Measurements from ENCODE around the gene PNPLA7. TPM values are rescaled to one million over a fixed set of nuclear protein-coding genes. Genes with fewer than 3 reads are reported as not detected.

The PNPLA7 gene
- total and polyA plus RNA-seq, 2 of the 13 experiments (the other 11 are each of a cell fraction or from before 2014, with no cell fraction given), result 0.42 to 1.5 TPM

DNA sequence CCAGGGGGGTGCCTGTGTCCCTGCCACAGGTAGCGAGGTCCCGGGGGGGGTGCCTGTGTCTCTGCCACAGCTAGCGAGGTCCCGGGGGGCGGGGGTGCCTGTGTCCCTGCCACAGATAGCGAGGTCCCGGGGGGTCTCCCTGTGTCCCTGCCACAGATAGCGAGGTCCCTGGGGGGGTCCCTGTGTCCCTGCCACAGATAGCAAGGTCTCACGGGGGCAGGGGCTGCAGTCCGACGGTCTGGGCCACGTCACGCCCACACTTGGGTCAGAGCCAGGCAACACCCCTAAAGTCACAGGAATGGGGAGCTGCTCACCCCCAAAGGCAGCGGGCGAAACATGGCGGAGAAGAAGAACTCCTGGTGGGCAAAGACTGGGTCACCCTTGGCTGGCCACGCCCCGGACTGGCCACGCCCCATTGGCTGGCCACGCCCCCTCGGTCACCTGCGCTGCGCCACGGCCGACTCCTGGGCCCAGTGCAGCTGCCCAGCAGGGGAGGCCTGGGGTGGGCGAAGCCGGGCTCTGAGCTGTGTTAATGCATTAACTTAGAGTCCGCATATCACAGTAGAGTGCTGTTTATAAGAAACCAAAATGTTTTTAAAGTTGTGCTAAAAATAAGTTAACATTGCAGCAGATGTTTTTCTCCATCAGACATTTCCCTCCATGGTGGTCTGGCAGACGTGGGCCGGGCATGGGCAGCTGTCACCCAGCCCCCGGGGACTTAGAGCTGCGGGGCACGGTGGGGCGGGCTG lies 120.1 kb downstream of the PNPLA7 start (continued):
- TF ChIP-seq, protein P1, sequence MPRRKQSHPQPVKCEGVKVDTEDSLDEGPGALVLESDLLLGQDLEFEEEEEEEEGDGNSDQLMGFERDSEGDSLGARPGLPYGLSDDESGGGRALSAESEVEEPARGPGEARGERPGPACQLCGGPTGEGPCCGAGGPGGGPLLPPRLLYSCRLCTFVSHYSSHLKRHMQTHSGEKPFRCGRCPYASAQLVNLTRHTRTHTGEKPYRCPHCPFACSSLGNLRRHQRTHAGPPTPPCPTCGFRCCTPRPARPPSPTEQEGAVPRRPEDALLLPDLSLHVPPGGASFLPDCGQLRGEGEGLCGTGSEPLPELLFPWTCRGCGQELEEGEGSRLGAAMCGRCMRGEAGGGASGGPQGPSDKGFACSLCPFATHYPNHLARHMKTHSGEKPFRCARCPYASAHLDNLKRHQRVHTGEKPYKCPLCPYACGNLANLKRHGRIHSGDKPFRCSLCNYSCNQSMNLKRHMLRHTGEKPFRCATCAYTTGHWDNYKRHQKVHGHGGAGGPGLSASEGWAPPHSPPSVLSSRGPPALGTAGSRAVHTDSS (CRISPR knock-in tag; conservative IDR thresholded peaks at IDR 0.05), result no peak
- TF ChIP-seq, protein P2, sequence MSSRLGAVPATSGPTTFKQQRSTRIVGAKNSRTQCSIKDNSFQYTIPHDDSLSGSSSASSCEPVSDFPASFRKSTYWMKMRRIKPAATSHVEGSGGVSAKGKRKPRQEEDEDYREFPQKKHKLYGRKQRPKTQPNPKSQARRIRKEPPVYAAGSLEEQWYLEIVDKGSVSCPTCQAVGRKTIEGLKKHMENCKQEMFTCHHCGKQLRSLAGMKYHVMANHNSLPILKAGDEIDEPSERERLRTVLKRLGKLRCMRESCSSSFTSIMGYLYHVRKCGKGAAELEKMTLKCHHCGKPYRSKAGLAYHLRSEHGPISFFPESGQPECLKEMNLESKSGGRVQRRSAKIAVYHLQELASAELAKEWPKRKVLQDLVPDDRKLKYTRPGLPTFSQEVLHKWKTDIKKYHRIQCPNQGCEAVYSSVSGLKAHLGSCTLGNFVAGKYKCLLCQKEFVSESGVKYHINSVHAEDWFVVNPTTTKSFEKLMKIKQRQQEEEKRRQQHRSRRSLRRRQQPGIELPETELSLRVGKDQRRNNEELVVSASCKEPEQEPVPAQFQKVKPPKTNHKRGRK (CRISPR knock-in tag; IDR thresholded peaks at IDR 0.05), result no peak
- TF ChIP-seq MEF2D (CRISPR knock-in tag; IDR thresholded peaks at IDR 0.05) (no peak), MIXL1 (CRISPR knock-in tag; IDR thresholded peaks at IDR 0.05) (no peak), ZFP62 (CRISPR knock-in tag; IDR thresholded peaks at IDR 0.05) (no peak), GABPB1 (CRISPR knock-in tag; IDR thresholded peaks at IDR 0.05) (0 out of 2 replicates have a peak, but pooled peaks have one; percentile 24), KDM2A (CRISPR knock-in tag; IDR thresholded peaks at IDR 0.05; ENCODE audit: borderline replicate concordance, low read depth) (0 out of 2 replicates have a peak, but pooled peaks have one; percentile 15), POLR2G (IDR thresholded peaks at IDR 0.05; ENCODE audit: low read depth, low read length) (peak; percentile 1; the same call in 1 of the 2 replicates), ZKSCAN5 (CRISPR knock-in tag; IDR thresholded peaks at IDR 0.05) (no peak), FOSL2 (CRISPR knock-in tag; IDR thresholded peaks at IDR 0.05) (no peak)
- TF ChIP-seq, protein P3, sequence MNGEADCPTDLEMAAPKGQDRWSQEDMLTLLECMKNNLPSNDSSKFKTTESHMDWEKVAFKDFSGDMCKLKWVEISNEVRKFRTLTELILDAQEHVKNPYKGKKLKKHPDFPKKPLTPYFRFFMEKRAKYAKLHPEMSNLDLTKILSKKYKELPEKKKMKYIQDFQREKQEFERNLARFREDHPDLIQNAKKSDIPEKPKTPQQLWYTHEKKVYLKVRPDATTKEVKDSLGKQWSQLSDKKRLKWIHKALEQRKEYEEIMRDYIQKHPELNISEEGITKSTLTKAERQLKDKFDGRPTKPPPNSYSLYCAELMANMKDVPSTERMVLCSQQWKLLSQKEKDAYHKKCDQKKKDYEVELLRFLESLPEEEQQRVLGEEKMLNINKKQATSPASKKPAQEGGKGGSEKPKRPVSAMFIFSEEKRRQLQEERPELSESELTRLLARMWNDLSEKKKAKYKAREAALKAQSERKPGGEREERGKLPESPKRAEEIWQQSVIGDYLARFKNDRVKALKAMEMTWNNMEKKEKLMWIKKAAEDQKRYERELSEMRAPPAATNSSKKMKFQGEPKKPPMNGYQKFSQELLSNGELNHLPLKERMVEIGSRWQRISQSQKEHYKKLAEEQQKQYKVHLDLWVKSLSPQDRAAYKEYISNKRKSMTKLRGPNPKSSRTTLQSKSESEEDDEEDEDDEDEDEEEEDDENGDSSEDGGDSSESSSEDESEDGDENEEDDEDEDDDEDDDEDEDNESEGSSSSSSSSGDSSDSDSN (CRISPR knock-in tag; IDR thresholded peaks at IDR 0.05), result no peak
- TF ChIP-seq, protein P4, sequence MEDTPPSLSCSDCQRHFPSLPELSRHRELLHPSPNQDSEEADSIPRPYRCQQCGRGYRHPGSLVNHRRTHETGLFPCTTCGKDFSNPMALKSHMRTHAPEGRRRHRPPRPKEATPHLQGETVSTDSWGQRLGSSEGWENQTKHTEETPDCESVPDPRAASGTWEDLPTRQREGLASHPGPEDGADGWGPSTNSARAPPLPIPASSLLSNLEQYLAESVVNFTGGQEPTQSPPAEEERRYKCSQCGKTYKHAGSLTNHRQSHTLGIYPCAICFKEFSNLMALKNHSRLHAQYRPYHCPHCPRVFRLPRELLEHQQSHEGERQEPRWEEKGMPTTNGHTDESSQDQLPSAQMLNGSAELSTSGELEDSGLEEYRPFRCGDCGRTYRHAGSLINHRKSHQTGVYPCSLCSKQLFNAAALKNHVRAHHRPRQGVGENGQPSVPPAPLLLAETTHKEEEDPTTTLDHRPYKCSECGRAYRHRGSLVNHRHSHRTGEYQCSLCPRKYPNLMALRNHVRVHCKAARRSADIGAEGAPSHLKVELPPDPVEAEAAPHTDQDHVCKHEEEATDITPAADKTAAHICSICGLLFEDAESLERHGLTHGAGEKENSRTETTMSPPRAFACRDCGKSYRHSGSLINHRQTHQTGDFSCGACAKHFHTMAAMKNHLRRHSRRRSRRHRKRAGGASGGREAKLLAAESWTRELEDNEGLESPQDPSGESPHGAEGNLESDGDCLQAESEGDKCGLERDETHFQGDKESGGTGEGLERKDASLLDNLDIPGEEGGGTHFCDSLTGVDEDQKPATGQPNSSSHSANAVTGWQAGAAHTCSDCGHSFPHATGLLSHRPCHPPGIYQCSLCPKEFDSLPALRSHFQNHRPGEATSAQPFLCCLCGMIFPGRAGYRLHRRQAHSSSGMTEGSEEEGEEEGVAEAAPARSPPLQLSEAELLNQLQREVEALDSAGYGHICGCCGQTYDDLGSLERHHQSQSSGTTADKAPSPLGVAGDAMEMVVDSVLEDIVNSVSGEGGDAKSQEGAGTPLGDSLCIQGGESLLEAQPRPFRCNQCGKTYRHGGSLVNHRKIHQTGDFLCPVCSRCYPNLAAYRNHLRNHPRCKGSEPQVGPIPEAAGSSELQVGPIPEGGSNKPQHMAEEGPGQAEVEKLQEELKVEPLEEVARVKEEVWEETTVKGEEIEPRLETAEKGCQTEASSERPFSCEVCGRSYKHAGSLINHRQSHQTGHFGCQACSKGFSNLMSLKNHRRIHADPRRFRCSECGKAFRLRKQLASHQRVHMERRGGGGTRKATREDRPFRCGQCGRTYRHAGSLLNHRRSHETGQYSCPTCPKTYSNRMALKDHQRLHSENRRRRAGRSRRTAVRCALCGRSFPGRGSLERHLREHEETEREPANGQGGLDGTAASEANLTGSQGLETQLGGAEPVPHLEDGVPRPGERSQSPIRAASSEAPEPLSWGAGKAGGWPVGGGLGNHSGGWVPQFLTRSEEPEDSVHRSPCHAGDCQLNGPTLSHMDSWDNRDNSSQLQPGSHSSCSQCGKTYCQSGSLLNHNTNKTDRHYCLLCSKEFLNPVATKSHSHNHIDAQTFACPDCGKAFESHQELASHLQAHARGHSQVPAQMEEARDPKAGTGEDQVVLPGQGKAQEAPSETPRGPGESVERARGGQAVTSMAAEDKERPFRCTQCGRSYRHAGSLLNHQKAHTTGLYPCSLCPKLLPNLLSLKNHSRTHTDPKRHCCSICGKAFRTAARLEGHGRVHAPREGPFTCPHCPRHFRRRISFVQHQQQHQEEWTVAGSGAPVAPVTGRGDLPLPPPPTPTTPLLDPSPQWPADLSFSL (CRISPR knock-in tag; IDR thresholded peaks at IDR 0.05), result no peak
- TF ChIP-seq, protein P5, sequence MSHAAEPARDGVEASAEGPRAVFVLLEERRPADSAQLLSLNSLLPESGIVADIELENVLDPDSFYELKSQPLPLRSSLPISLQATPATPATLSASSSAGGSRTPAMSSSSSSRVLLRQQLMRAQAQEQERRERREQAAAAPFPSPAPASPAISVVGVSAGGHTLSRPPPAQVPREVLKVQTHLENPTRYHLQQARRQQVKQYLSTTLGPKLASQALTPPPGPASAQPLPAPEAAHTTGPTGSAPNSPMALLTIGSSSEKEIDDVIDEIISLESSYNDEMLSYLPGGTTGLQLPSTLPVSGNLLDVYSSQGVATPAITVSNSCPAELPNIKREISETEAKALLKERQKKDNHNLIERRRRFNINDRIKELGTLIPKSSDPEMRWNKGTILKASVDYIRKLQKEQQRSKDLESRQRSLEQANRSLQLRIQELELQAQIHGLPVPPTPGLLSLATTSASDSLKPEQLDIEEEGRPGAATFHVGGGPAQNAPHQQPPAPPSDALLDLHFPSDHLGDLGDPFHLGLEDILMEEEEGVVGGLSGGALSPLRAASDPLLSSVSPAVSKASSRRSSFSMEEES (CRISPR knock-in tag; IDR thresholded peaks at IDR 0.05), result no peak

Measured in HepG2 (cell line).